Lower leg skin (tissue), 3 donors: ENCODE measurements around the gene MTARC1.

Experiments
- POLR2A ChIP-seq, 2 donors: fragments of 450-650 bp; IDR thresholded peaks; one replicate each; pipeline ENCODE4 v1.6.1; 2016 to 2017; ENCODE audit warnings: antibody characterized with exemption in 2 of 2, mild to moderate bottlenecking in 1 of 2, moderate library complexity in 1 of 2
- TF ChIP-seq, protein P1 (sequence below), 3 donors: fragments of 450-650 bp; IDR thresholded peaks; one replicate each; pipeline ENCODE4 v1.5.1; 2016; ENCODE audit warnings: antibody characterized with exemption in 3 of 3, mild to moderate bottlenecking in 3 of 3, moderate library complexity in 2 of 3

DNA sequence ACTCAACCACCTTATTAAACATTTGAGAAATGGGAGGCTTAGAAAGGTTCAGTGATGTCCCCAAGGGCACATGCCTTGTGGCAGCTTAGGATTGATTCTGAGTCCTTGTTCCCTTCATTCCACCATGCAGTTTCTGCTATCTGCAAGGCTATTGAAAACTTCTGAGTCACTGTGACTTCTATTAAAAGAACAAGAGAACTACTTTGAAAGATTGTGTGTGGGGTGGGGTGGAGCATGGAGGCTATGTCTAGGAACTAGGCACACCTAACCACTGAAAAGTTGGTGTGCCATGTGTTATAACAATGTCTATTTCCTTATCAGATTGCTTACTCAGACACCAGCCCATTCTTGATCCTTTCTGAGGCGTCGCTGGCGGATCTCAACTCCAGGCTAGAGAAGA, 10.8 kb downstream of the MTARC1 start:
- TF ChIP-seq, protein P1, sequence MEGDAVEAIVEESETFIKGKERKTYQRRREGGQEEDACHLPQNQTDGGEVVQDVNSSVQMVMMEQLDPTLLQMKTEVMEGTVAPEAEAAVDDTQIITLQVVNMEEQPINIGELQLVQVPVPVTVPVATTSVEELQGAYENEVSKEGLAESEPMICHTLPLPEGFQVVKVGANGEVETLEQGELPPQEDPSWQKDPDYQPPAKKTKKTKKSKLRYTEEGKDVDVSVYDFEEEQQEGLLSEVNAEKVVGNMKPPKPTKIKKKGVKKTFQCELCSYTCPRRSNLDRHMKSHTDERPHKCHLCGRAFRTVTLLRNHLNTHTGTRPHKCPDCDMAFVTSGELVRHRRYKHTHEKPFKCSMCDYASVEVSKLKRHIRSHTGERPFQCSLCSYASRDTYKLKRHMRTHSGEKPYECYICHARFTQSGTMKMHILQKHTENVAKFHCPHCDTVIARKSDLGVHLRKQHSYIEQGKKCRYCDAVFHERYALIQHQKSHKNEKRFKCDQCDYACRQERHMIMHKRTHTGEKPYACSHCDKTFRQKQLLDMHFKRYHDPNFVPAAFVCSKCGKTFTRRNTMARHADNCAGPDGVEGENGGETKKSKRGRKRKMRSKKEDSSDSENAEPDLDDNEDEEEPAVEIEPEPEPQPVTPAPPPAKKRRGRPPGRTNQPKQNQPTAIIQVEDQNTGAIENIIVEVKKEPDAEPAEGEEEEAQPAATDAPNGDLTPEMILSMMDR (IDR thresholded peaks at IDR 0.05): no peak
- no peak for TF ChIP-seq POLR2A (IDR thresholded peaks at IDR 0.05)
